IPS-20b (cell line): ENCODE data around the gene CHD6.

Source experiments
- H3K27ac ChIP-seq: one replicate; pipeline ENCODE4 v1.5.1; 2013; ENCODE audit warnings: low read length
- H3K27me3 ChIP-seq: 2 replicates; pipeline ENCODE4 v1.6.1; 2013; ENCODE audit warnings: mild to moderate bottlenecking, low read length, inconsistent platforms; ENCODE audit not compliant: insufficient read depth
- H3K36me3 ChIP-seq: 2 replicates; pipeline ENCODE4 v1.6.1; 2013; ENCODE audit warnings: low read depth, mild to moderate bottlenecking, inconsistent platforms, low read length, moderate library complexity; ENCODE audit not compliant: insufficient read depth
- H3K4me1 ChIP-seq: 2 replicates; pipeline ENCODE4 v1.6.1; 2013; ENCODE audit warnings: mild to moderate bottlenecking, control low read depth, inconsistent platforms, low read length, moderate library complexity; ENCODE audit not compliant: insufficient read depth
- H3K4me3 ChIP-seq: 2 replicates; pipeline ENCODE4 v1.5.1; 2013; ENCODE audit warnings: mild to moderate bottlenecking, low read length, inconsistent platforms
- H3K9ac ChIP-seq: 2 replicates; pipeline ENCODE4 v1.6.1; 2013; ENCODE audit warnings: low read depth, mild to moderate bottlenecking, inconsistent platforms, low read length, moderate library complexity
- H3K9me3 ChIP-seq: 2 replicates; pipeline ENCODE4 v1.6.1; 2013; ENCODE audit warnings: mild to moderate bottlenecking, low read depth, low read length, inconsistent platforms; ENCODE audit not compliant: insufficient read depth

Gene CHD6

GRCh38 chr20:41379551-41379950 lies 238.6 kb downstream of the CHD6 start:
- Histone ChIP-seq H3K36me3 (no peaks in the 10 kb centered on the region), H3K4me3 (no peak overlapping the region), H3K9me3 (no peaks in the 10 kb centered on the region), H3K4me1 (no peaks in the 10 kb centered on the region), H3K27me3 (no peaks in the 10 kb centered on the region), H3K27ac (no peak overlapping the region), H3K9ac (no peak overlapping the region)

DNA sequence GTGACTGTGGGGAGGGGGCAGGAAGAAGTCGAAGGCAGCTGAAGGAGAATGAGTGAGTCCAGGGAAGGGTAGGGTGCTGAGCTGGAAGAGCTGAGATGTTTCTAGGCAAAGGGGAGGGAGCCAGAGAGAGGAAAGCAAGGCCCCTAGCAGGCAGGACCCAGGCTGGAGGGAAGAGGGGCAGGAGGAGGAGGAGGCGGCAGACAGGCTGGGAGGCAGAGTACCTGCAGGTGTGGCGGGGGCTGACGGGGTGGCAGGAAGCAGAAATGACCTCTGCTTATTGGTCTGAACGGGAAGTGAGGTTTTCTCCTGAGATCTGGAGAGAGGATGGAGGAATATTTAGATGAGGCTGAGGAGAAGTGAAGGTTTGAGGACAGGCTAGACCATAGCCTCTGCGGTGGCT lies 240.9 kb downstream of the CHD6 start:
- H3K9me3 ChIP-seq, result no peaks in the 10 kb centered on the region
- H3K4me1 ChIP-seq, result no peaks in the 10 kb centered on the region
- H3K27ac ChIP-seq, result no peak overlapping the region
- H3K27me3 ChIP-seq, result no peaks in the 10 kb centered on the region
- no peak overlapping the region for H3K9ac ChIP-seq
- no peak overlapping the region for H3K4me3 ChIP-seq
- no peaks in the 10 kb centered on the region for H3K36me3 ChIP-seq

DNA sequence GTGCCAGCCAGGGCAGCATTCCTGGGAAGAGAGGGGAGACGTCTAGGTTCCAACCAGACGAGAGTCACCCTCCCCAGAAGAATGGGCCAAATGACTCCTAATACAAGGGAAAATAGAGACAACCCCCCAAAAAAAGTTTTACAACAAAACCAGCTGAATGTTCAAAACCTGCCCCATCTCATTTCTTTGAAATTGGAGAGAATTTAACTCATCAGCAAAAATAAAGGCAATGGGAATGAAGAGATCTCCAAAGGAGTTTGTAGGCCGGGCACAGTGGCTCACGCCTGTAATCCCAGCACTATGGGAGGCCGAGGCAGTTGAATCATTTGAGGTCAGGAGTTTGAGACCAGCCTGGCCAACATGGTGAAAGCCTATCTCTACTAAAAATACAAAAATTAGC lies 241.8 kb downstream of the CHD6 start:
- no peak overlapping the region for H3K27ac ChIP-seq
- H3K27me3 ChIP-seq, result no peaks in the 10 kb centered on the region
- H3K9ac ChIP-seq, result no peak overlapping the region
- H3K4me1 ChIP-seq, result no peaks in the 10 kb centered on the region
- H3K9me3 ChIP-seq, result no peaks in the 10 kb centered on the region; the same call in 1 of the 2 replicates
- no peak overlapping the region for H3K4me3 ChIP-seq
- H3K36me3 ChIP-seq, result no peaks in the 10 kb centered on the region

DNA sequence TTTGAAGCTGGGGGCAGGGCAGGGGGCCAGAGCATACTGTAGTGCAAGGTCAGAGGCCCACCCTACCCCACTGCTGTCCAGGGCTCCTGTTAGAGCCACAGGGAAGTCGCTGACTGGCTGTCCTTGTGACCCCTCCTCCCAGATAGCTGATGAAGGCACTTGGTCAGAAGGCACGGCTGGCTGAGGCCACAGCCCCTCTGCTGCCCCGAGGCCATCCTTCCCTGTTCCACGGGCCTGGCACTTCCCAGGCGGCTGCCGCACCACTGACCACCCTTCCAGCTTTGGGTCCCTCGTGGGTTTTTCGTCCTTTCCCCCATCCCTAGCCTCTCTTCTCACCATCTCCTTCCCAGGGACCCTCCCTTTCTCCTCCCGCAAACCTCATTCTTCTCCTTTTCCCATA lies 242.3 kb downstream of the CHD6 start:
- Histone ChIP-seq H3K9ac (no peak overlapping the region), H3K36me3 (no peaks in the 10 kb centered on the region), H3K4me3 (no peak overlapping the region), H3K27ac (no peak overlapping the region), H3K4me1 (no peaks in the 10 kb centered on the region), H3K9me3 (peaks cover 3% of the 10 kb centered on the region; the same call in 1 of the 2 replicates), H3K27me3 (no peaks in the 10 kb centered on the region)

DNA sequence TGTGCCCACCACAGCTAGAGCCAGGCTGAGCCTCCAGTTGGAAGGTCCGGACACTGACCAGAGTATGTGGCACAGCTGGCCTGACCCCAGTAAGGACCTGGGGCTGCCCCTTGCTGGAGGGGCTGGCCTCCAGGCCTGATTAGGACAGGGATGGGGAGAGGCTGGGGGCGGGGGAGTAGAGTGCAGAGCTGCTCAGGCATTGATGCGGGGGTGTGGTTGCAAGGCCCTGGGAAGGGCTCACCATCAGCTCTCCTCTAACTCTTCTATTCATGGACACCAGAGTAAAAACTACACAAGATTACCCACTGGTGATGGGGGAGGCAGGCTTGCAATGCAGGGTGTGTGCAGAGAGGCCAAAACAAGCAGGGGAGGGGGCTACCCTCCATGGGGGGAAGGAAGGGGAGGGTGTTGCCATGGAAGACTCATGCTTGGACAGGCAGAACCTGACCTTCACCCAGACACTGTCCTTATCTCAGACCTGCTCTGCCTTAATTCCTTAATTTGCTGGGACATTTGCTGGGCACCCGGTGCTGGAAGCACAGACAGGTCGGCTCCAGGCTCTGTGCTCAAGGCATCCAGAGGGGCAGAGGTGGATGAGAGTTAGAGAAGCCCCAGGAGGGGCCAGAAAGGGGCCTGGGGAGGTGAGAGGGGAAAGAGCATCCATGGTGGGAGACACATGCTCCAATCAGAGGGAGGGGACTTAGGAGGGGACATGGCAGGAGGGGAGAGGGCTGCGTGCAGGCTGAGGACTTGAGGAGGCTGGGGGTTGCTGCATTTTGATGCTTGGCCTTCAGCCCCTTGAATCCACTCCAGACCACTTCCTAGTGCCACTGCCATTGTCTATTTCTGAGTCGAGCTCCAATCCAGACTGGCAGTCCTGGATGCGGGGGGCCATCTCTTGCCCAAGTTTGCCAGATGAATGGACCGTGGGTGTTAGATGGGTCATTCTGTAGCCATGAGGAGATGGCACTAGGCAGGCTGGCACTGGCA lies 244.0 kb downstream of the CHD6 start:
- H3K27me3 ChIP-seq, result peaks cover 11% of the 10 kb centered on the region

GRCh38 chr20:41373251-41373783 lies 244.9 kb downstream of the CHD6 start:
- Histone ChIP-seq H3K27me3 (peaks cover 16% of the 10 kb centered on the region), H3K9me3 (peaks cover 3% of the 10 kb centered on the region; the same call in 1 of the 2 replicates), H3K4me1 (no peaks in the 10 kb centered on the region), H3K27ac (no peak overlapping the region), H3K9ac (no peak overlapping the region), H3K36me3 (no peaks in the 10 kb centered on the region), H3K4me3 (no peak overlapping the region)

More for the DNA sequence above, 244.0 kb downstream of the CHD6 start:
- Histone ChIP-seq H3K4me1 (no peaks in the 10 kb centered on the region), H3K4me3 (no peak overlapping the region), H3K9me3 (peaks cover 3% of the 10 kb centered on the region; the same call in 1 of the 2 replicates), H3K27ac (no peak overlapping the region), H3K36me3 (no peaks in the 10 kb centered on the region), H3K9ac (no peak overlapping the region)

- Histone ChIP-seq H3K27ac (no peak overlapping the region), H3K27me3 (peaks cover 33% of the 10 kb centered on the region), H3K4me1 (no peaks in the 10 kb centered on the region; the same call in 1 of the 2 replicates), H3K9me3 (peaks cover 3% of the 10 kb centered on the region; the same call in 1 of the 2 replicates), H3K9ac (no peak overlapping the region), H3K4me3 (no peak overlapping the region), H3K36me3 (no peaks in the 10 kb centered on the region)
Measured at GRCh38 chr20:41371371-41371770, 246.8 kb downstream of the CHD6 start.

- H3K36me3 ChIP-seq, result no peaks in the 10 kb centered on the region
- no peak overlapping the region for H3K27ac ChIP-seq
- no peak overlapping the region for H3K9ac ChIP-seq
- H3K4me1 ChIP-seq, result no peaks in the 10 kb centered on the region; the same call in 1 of the 2 replicates
- no peak overlapping the region for H3K4me3 ChIP-seq
- peaks cover 3% of the 10 kb centered on the region; the same call in 1 of the 2 replicates for H3K9me3 ChIP-seq
- peaks cover 44% of the 10 kb centered on the region for H3K27me3 ChIP-seq
Measured at GRCh38 chr20:41370176-41370575, 248.0 kb downstream of the CHD6 start.

DNA sequence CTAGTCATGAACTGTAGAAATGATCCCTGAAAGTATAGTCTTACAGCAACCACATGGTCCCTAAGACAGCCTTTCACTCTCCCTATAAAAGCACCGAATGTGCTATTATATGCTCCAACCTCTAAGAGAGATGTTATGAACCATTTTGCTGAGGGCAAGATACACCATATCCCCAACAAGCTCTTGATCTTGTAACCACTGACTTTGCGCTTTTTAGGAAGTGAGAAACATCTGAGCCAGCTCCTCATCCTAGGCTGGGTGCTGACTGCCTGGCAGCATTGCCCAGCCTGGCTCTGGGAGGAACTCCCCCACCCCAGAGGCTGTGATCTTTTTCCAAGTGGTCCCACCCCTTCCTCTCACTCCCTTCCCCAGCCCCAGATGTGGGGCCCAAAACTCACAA lies 248.5 kb downstream of the CHD6 start:
- H3K9ac ChIP-seq, result no peak overlapping the region
- H3K36me3 ChIP-seq, result no peaks in the 10 kb centered on the region
- no peaks in the 10 kb centered on the region; the same call in 1 of the 2 replicates for H3K4me1 ChIP-seq
- H3K9me3 ChIP-seq, result peaks cover 3% of the 10 kb centered on the region; the same call in 1 of the 2 replicates
- no peak overlapping the region for H3K27ac ChIP-seq
- H3K4me3 ChIP-seq, result no peak overlapping the region
- H3K27me3 ChIP-seq, result peaks cover 49% of the 10 kb centered on the region

DNA sequence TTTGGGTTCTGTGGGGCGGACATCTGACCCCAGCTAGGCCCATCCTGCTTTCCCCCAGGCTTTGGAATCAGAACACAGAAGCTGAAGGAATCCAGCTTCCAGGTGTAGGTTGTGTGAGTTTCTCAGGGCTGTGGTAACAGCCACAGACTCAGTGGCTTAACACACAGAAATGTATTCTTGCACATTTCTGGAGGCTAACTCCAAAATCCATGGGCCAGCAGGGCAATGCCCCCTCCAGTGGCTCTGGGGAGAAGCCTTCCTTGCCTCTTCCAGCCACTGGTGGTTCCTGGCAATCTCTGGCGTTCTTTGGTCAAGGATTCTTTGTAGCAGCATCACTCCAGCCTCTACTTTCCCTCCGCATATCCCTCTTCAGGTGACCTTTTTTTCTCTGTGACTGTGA lies 250.2 kb downstream of the CHD6 start:
- Histone ChIP-seq H3K27me3 (peaks cover 60% of the 10 kb centered on the region), H3K9me3 (peaks cover 3% of the 10 kb centered on the region; the same call in 1 of the 2 replicates), H3K4me1 (no peaks in the 10 kb centered on the region; the same call in 1 of the 2 replicates), H3K36me3 (no peaks in the 10 kb centered on the region), H3K4me3 (no peak overlapping the region), H3K9ac (no peak overlapping the region), H3K27ac (no peak overlapping the region)

GRCh38 chr20:41367393-41367695 lies 250.8 kb downstream of the CHD6 start:
- Histone ChIP-seq H3K4me1 (no peaks in the 10 kb centered on the region; the same call in 1 of the 2 replicates), H3K27me3 (peaks cover 60% of the 10 kb centered on the region), H3K36me3 (no peaks in the 10 kb centered on the region), H3K9ac (0 out of 2 replicates have a peak overlapping the region, but pooled peaks have one; percentile 45), H3K4me3 (peak overlapping the region; percentile 72), H3K27ac (no peak overlapping the region), H3K9me3 (peaks cover 3% of the 10 kb centered on the region; the same call in 1 of the 2 replicates)
